Esophagus mucosa (tissue), 1 donor: ENCODE data around the gene DIPK1B. TPM values are rescaled to one million over a fixed set of nuclear protein-coding genes. Genes with fewer than 3 reads are reported as not detected.

Experiments used
- ATAC-seq: fragments of 200-7000 bp; cut with Tn5 transposase; one replicate; pipeline ENCODE4 v1.9.1; 2020
- total RNA-seq: library from RNA; stranded (reverse); gene quantifications from one replicate; pipeline ENCODE4 v1.2.4, GENCODE V29; 2023
- donor health status: DM: yes; HTN: yes; CAD: no.

DIPK1B gene
- total RNA-seq, 1 donor from 2014 or later: 0.76 TPM

- ATAC-seq: no peak
Measured at GRCh38 chr9:136739509-136739908, 27.1 kb downstream of the DIPK1B start.

- no peak for ATAC-seq
Measured at GRCh38 chr9:136740069-136740468, 27.7 kb downstream of the DIPK1B start.

GRCh38 chr9:136740491-136740890, 28.1 kb downstream of the DIPK1B start:
- ATAC-seq: no peak

- ATAC-seq: peak; percentile 5
Measured at GRCh38 chr9:136740971-136741882, 28.9 kb downstream of the DIPK1B start.

- ATAC-seq: peak; percentile 13
Measured at GRCh38 chr9:136741883-136742571, 29.7 kb downstream of the DIPK1B start.

GRCh38 chr9:136742591-136743391, 30.4 kb downstream of the DIPK1B start, which contains the start of gene LCN10:
Gene LCN10, minus strand, starts transcription at chr9:136742940. Its CDS starts 37 bp downstream, at chr9:136742903.
- ATAC-seq: peak; percentile 31

- no peak for ATAC-seq
Measured at GRCh38 chr9:136743639-136744211, 31.4 kb downstream of the DIPK1B start.

- ATAC-seq: no peak
Measured at GRCh38 chr9:136744773-136745172, 32.4 kb downstream of the DIPK1B start.

- no peak for ATAC-seq
Measured at GRCh38 chr9:136745389-136746154, 33.2 kb downstream of the DIPK1B start.

- ATAC-seq: no peak
Measured at GRCh38 chr9:136746155-136746490, 33.8 kb downstream of the DIPK1B start.

GRCh38 chr9:136746621-136747020, 34.2 kb downstream of the DIPK1B start:
- no peak for ATAC-seq

- ATAC-seq: no peak
Measured at GRCh38 chr9:136747161-136748060, 35.0 kb downstream of the DIPK1B start.

GRCh38 chr9:136748201-136748600, 35.8 kb downstream of the DIPK1B start, which contains the start of gene LCN6:
Gene LCN6, minus strand, starts transcription at chr9:136748525. Its CDS starts 42 bp downstream, at chr9:136748483.
- no peak for ATAC-seq

GRCh38 chr9:136748666-136749611, 36.6 kb downstream of the DIPK1B start:
- peak; percentile 3 for ATAC-seq

- no peak for ATAC-seq
Measured at GRCh38 chr9:136750526-136750925, 38.2 kb downstream of the DIPK1B start.

- no peak for ATAC-seq
Measured at GRCh38 chr9:136751244-136751643, 38.9 kb downstream of the DIPK1B start.

- ATAC-seq: no peak
Measured at GRCh38 chr9:136751814-136752213, 39.4 kb downstream of the DIPK1B start.

- ATAC-seq: no peak
Measured at GRCh38 chr9:136753371-136754058, 41.1 kb downstream of the DIPK1B start.
